KMS-11 (cell line): ENCODE measurements around the gene COL8A1.

Source experiments
- H2AFZ ChIP-seq: fragments of 200-600 bp; sonication (generic); 2 replicates; pipeline ENCODE4 v1.6.1; 2016; ENCODE audit warnings: antibody characterized with exemption, mixed run types, low read depth
- H3K27ac ChIP-seq: fragments of 200-600 bp; sonication (generic); 2 replicates; pipeline ENCODE4 v1.6.1; 2016; ENCODE audit warnings: mild to moderate bottlenecking, mixed run types
- H3K27me3 ChIP-seq: fragments of 200-600 bp; sonication (generic); 2 replicates; pipeline ENCODE4 v1.6.1; 2017; ENCODE audit warnings: mild to moderate bottlenecking, low read depth, mixed run types, moderate library complexity; ENCODE audit not compliant: insufficient read depth
- H3K36me3 ChIP-seq: fragments of 200-600 bp; sonication (generic); 2 replicates; pipeline ENCODE4 v1.6.1; 2017; ENCODE audit warnings: mild to moderate bottlenecking, mixed run types; ENCODE audit not compliant: insufficient read depth
- H3K4me1 ChIP-seq: fragments of 200-600 bp; sonication (generic); 2 replicates; pipeline ENCODE4 v1.6.1; 2016; ENCODE audit warnings: mild to moderate bottlenecking, low read depth, mixed run types; ENCODE audit not compliant: poor library complexity, severe bottlenecking
- H3K4me2 ChIP-seq: fragments of 200-600 bp; sonication (generic); 2 replicates; pipeline ENCODE4 v1.7.0; 2016; ENCODE audit warnings: mild to moderate bottlenecking, mixed run types
- H3K4me3 ChIP-seq: fragments of 200-600 bp; sonication (generic); IDR thresholded peaks from 2 replicates; pipeline ENCODE4 v1.6.1; 2017; ENCODE audit warnings: low read depth, low read length, mixed read lengths; ENCODE audit not compliant: insufficient read depth
- H3K79me2 ChIP-seq: fragments of 200-600 bp; sonication (generic); 2 replicates; pipeline ENCODE4 v1.6.1; 2016; ENCODE audit warnings: low read depth, mixed run types; ENCODE audit not compliant: insufficient read depth
- H3K9ac ChIP-seq: fragments of 200-600 bp; sonication (generic); 2 replicates; pipeline ENCODE4 v1.6.1; 2016; ENCODE audit warnings: mild to moderate bottlenecking, mixed run types
- H4K20me1 ChIP-seq: fragments of 200-600 bp; sonication (generic); 2 replicates; pipeline ENCODE4 v1.6.1; 2016; ENCODE audit warnings: mild to moderate bottlenecking, mixed run types; ENCODE audit not compliant: insufficient read depth
- CTCF ChIP-seq: fragments of 200-600 bp; sonication (generic); conservative IDR thresholded peaks from 2 replicates; pipeline ENCODE4 v1.6.1; 2017; ENCODE audit warnings: low read depth, mild to moderate bottlenecking, antibody characterized with exemption, low read length, moderate library complexity, mixed read lengths

Gene COL8A1

DNA sequence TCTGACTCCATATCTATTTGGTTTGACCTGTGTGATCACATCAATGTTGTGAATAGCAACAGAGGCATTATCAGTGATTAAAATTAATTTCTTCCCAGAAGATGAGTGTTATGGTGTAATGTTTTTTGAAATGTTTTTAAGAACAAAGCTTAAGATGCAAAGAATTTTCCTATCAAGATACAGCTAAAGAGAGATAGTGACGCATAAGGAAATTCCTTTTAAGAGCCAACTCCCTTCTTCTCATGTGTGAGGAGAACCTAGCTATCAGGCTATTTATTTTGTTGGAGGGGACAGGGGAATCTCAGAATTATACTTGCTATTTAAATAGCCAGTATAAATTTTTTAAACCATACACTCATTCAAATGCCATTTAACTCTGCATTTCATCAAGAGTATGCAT, 71.3 kb downstream of the COL8A1 start:
- H3K4me2 ChIP-seq, result no peak overlapping the region
- no peak overlapping the region for H3K4me3 ChIP-seq
- H2AFZ ChIP-seq, result no peak overlapping the region
- no peaks in the 10 kb centered on the region for H3K36me3 ChIP-seq
- H3K27me3 ChIP-seq, result no peaks in the 10 kb centered on the region
- no peaks in the 10 kb centered on the region for H3K79me2 ChIP-seq
- H3K4me1 ChIP-seq, result peaks cover 3% of the 10 kb centered on the region
- no peak for TF ChIP-seq CTCF
- no peaks in the 10 kb centered on the region for H4K20me1 ChIP-seq
- H3K9ac ChIP-seq, result no peak overlapping the region
- H3K27ac ChIP-seq, result no peak overlapping the region

- no peak for TF ChIP-seq CTCF
- no peaks in the 10 kb centered on the region for H3K79me2 ChIP-seq
- no peak overlapping the region for H3K4me2 ChIP-seq
- no peaks in the 10 kb centered on the region for H3K36me3 ChIP-seq
- H3K4me3 ChIP-seq, result no peak overlapping the region
- H2AFZ ChIP-seq, result no peak overlapping the region
- H4K20me1 ChIP-seq, result no peaks in the 10 kb centered on the region
- H3K27me3 ChIP-seq, result no peaks in the 10 kb centered on the region
- no peak overlapping the region for H3K27ac ChIP-seq
- no peak overlapping the region for H3K9ac ChIP-seq
- H3K4me1 ChIP-seq, result peaks cover 3% of the 10 kb centered on the region
Observed at GRCh38 chr3:99710094-99710493, 71.7 kb downstream of the COL8A1 start.

DNA sequence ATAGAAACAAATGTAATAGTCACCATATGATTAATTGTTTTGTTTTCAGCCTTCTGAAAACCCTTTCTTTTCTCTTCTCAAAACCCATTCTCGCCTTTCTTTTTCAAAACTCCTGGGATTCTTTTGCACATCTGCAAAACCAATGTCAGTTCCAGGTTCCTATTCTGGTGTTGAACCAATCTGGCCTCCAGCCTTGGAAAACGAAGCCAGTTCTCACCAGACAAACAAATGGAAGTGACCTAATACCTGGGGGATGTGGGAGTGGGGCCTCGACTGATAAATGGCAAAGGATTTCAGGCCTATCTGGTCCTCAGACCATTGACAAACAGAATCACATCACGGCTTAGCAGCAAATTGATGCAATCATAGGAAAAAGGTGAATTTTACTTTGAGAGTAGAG, 73.0 kb downstream of the COL8A1 start:
- Histone ChIP-seq H2AFZ (no peak overlapping the region), H3K9ac (no peak overlapping the region), H3K4me3 (no peak overlapping the region), H3K4me1 (peaks cover 3% of the 10 kb centered on the region), H3K4me2 (no peak overlapping the region), H4K20me1 (no peaks in the 10 kb centered on the region), H3K36me3 (no peaks in the 10 kb centered on the region), H3K27me3 (no peaks in the 10 kb centered on the region), H3K27ac (no peak overlapping the region), H3K79me2 (no peaks in the 10 kb centered on the region)
- no peak for TF ChIP-seq CTCF

- Histone ChIP-seq H3K4me1 (peaks cover 3% of the 10 kb centered on the region), H3K4me2 (no peak overlapping the region)
- no peak for TF ChIP-seq CTCF
Observed at GRCh38 chr3:99712291-99712954, 74.0 kb downstream of the COL8A1 start.

More at GRCh38 chr3:99712291-99712954, 74.0 kb downstream of the COL8A1 start:
- Histone ChIP-seq H3K9ac (no peak overlapping the region), H3K27me3 (no peaks in the 10 kb centered on the region), H3K4me3 (no peak overlapping the region), H4K20me1 (no peaks in the 10 kb centered on the region), H2AFZ (no peak overlapping the region), H3K36me3 (no peaks in the 10 kb centered on the region), H3K79me2 (no peaks in the 10 kb centered on the region), H3K27ac (no peak overlapping the region)
